Natural killer cell treated with Interleukin-12 subunit alpha and Interleukin-12 subunit beta and Interleukin-15 and Interleukin-18, amount 100 ng/mL, for 72 hours (primary cell): ENCODE results near the gene FNDC1. TPM values are rescaled to one million over a fixed set of nuclear protein-coding genes. Genes with fewer than 3 reads are reported as not detected.
A peak's percentile ranks its signal among the peaks of the same experiment; 100 is the strongest.
"Not testable (repeated sequence)": the region's sequence is repeated elsewhere in the genome, so short reads cannot be mapped to it uniquely, and the experiment has no call there.

ENCODE experiments used
- ATAC-seq, 2 donors: fragments of 150-1000 bp; cut with Tn5 transposase in 1 of 2; sonication (Bioruptor Pico), chemical (Tn5 transposase) in 1 of 2; 2 replicates each; pipeline ENCODE4 v1.10.0; 2021
- DNase-seq: peaks from one replicate; pipeline ENCODE4 v3.0.0; 2022; ENCODE audit warnings: low spot score
- H3K27ac Mint-ChIP-seq, 2 donors: 1 replicate in 1 of 2; 2 replicates in 1 of 2; pipeline ENCODE4 v1.8.0; 2022; ENCODE audit warnings: mixed read lengths in 2 of 2, mild to moderate bottlenecking in 1 of 2, moderate library complexity in 1 of 2
- H3K27me3 Mint-ChIP-seq, 2 donors: 1 replicate in 1 of 2; 2 replicates in 1 of 2; pipeline ENCODE4 v1.8.0; 2022; ENCODE audit warnings: mixed read lengths in 2 of 2
- H3K36me3 Mint-ChIP-seq: one replicate; pipeline ENCODE4 v1.8.0; 2022; ENCODE audit warnings: mixed read lengths
- H3K4me1 Mint-ChIP-seq, 2 donors: 1 replicate in 1 of 2; 2 replicates in 1 of 2; pipeline ENCODE4 v1.8.0; 2022; ENCODE audit warnings: low read depth in 2 of 2, mixed read lengths in 2 of 2, mild to moderate bottlenecking in 1 of 2
- H3K4me3 Mint-ChIP-seq: one replicate; pipeline ENCODE4 v1.8.0; 2022; ENCODE audit warnings: mixed read lengths
- H3K9me3 Mint-ChIP-seq: 2 replicates; pipeline ENCODE4 v1.8.0; 2022; ENCODE audit warnings: mixed read lengths
- total RNA-seq, 2 donors: library from RNA; stranded (reverse); gene quantifications; one replicate each; pipeline ENCODE4 v1.2.3, GENCODE V29; 2022

The FNDC1 gene
- total RNA-seq: not detected

GRCh38 chr6:159169193-159169555, at the start of gene FNDC1:
TSS of gene FNDC1 (plus strand) at chr6:159169400. CDS start at chr6:159169597, 197 bp downstream.
- Mint-ChIP-seq H3K4me1 (peaks cover 6 to 8% of the 10 kb centered on the region in 2 donors), H3K36me3 (no peaks in the 10 kb centered on the region), H3K4me3 (peak within 1 kb of the TSS; percentile 68), H3K27ac (no peak within 1 kb of the TSS), H3K27me3 (peaks cover 62 to 85% of the 10 kb centered on the region in 2 donors), H3K9me3 (no peaks in the 10 kb centered on the region)
- peak; percentile 85 to 87 for ATAC-seq
- no peak for DNase-seq

DNA sequence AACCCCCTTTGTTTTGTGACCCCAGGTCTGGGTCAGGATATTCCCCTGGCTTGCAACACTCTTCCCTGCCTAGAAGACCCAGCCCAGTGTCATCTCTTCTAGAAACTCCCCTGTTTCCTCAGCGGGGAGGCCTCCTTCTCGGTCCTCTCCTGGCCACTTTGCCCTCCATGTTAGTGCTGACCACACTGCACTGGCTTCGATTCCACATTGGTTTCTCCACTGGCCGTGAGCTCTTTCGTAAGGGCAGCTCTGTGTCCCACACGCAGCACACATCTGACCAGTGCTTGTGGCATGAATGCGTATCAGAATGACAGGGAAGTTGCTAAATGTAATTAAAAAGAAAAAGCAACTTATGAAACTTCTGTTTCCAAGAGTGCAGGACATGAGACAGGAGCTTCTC, 49.4 kb upstream of the FNDC1 start:
- Mint-ChIP-seq H3K27ac (no peak overlapping the region), H3K36me3 (no peaks in the 10 kb centered on the region), H3K4me3 (no peak overlapping the region), H3K4me1 (peaks cover 5 to 8% of the 10 kb centered on the region in 2 donors), H3K27me3 (peaks cover 0 to 3% of the 10 kb centered on the region in 2 donors), H3K9me3 (no peaks in the 10 kb centered on the region)
- DNase-seq: no peak
- no peak for ATAC-seq

DNA sequence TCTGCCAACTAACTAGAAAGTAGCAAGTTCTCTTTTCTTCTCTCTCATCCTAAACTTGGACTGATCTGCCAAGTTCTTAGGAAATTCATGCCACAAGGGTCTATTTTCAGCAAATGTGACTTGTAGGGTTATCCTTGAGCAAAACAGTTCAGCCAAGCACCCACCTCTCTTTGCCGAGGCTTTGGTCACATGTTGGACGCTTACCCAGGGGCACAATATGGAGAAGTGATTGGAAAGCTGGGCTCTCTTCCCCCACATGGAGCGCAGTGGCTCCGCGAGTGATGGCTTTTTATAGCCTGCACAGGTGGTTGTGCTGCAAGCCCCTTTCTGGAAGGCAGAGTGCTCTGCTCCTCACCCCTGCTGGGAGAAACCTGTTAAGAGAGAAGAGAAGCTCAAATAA, 47.7 kb upstream of the FNDC1 start:
- DNase-seq (peak; percentile 39), ATAC-seq (no peak)
- no peak overlapping the region for H3K4me3 Mint-ChIP-seq
- no peaks in the 10 kb centered on the region for H3K9me3 Mint-ChIP-seq
- peaks cover 3 to 7% of the 10 kb centered on the region in 2 donors for H3K4me1 Mint-ChIP-seq
- peaks cover 0 to 3% of the 10 kb centered on the region in 2 donors for H3K27me3 Mint-ChIP-seq
- no peaks in the 10 kb centered on the region for H3K36me3 Mint-ChIP-seq
- no peak overlapping the region for H3K27ac Mint-ChIP-seq

- peaks cover 0 to 3% of the 10 kb centered on the region in 2 donors for H3K27me3 Mint-ChIP-seq
- ATAC-seq: no peak
- H3K9me3 Mint-ChIP-seq: no peaks in the 10 kb centered on the region
- no peak for DNase-seq
- H3K4me1 Mint-ChIP-seq: peaks cover 3 to 7% of the 10 kb centered on the region in 2 donors
- H3K27ac Mint-ChIP-seq: no peak overlapping the region
- no peak overlapping the region for H3K4me3 Mint-ChIP-seq
- no peaks in the 10 kb centered on the region for H3K36me3 Mint-ChIP-seq
Observed at GRCh38 chr6:159122453-159122852, 46.7 kb upstream of the FNDC1 start.

GRCh38 chr6:159123831-159124230, 45.4 kb upstream of the FNDC1 start:
- not testable (repeated sequence) for H3K4me1 Mint-ChIP-seq, DNase-seq, H3K27me3 Mint-ChIP-seq, ATAC-seq, H3K27ac Mint-ChIP-seq, H3K36me3 Mint-ChIP-seq, H3K9me3 Mint-ChIP-seq, H3K4me3 Mint-ChIP-seq

DNA sequence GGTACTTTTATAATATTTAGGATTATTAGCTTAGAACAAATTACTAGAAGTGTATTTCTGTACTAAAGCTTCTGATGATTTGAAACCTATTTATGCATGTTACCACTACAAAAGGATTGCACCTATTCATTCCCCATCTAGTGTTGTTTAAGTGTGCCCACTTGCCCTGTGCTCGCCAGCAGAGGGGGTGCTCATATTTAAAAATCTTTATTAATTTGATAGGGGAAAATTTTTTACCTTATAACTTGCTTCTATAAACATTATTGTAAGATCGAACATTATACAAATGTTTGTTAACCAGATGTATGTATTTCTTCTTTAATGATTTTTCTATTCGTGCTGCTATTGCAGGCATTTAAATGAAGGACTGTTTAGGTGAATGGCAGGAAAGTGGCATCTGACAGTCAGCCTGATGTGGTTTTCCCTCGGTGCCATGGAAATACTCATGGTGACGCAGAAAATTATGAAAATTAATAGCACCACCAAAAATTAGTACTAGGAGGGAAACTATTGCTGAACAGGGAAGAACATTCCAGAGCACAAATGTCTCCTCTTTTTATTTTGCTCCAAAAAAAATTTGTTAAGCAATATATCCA, 44.1 kb upstream of the FNDC1 start:
- Mint-ChIP-seq H3K27me3 (peaks cover 0 to 3% of the 10 kb centered on the region in 2 donors), H3K36me3 (no peaks in the 10 kb centered on the region), H3K9me3 (no peaks in the 10 kb centered on the region), H3K4me3 (no peak overlapping the region), H3K27ac (no peak overlapping the region), H3K4me1 (peaks cover 2 to 3% of the 10 kb centered on the region in 2 donors)
- no peak for DNase-seq
- no peak for ATAC-seq

DNA sequence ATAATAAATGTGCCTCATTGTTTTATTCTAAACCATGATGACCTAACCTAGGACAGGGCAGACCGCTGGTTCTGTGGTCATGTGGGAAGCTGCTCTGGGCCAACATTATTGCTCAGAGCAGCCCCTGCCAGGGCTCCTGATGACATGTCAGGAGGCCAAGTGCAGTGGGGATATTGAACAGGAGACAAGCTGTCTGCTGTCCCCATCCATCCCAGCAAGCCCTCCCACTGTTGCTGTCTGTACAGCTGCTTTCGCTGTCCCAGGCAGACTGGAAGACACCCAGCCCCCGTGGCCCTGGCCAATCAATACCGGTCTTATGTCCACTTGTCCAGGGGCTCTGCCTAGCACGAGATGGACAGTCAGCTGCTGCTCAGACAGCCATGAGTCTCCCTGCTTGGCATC, 43.2 kb upstream of the FNDC1 start:
- Mint-ChIP-seq H3K27ac (no peak overlapping the region), H3K36me3 (no peaks in the 10 kb centered on the region), H3K4me1 (peaks cover 0 to 2% of the 10 kb centered on the region in 2 donors), H3K9me3 (no peaks in the 10 kb centered on the region), H3K27me3 (peaks cover 0 to 3% of the 10 kb centered on the region in 2 donors), H3K4me3 (no peak overlapping the region)
- ATAC-seq (no peak), DNase-seq (peak; percentile 22)

DNA sequence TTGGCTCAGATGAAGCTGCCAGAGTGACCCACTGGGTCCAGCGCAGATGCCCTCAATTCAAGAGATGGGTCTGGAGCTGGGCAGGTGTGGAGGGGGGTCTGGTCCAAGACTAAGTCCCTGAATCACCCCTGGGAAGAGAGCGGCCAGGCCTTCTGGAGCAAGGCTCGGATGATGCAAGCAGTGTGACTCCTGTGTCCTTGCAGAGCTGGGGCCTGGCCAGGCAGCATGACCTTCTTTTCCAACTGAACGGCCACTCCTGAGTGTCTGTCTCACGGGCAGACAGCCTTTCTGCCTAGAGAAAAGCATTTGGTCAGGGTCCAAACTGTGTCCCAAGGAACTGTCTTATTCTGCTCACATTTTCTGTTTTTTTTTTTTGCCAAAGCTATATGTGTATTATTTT, 42.6 kb upstream of the FNDC1 start:
- H3K36me3 Mint-ChIP-seq: no peaks in the 10 kb centered on the region
- H3K4me3 Mint-ChIP-seq: no peak overlapping the region
- no peak overlapping the region for H3K27ac Mint-ChIP-seq
- no peak for ATAC-seq
- H3K27me3 Mint-ChIP-seq: peaks cover 0 to 3% of the 10 kb centered on the region in 2 donors
- H3K9me3 Mint-ChIP-seq: no peaks in the 10 kb centered on the region
- peaks cover 0 to 2% of the 10 kb centered on the region in 2 donors for H3K4me1 Mint-ChIP-seq
- no peak for DNase-seq

GRCh38 chr6:159127701-159128100, 41.5 kb upstream of the FNDC1 start:
- no peak overlapping the region for H3K27ac Mint-ChIP-seq
- no peak for ATAC-seq
- no peak for DNase-seq
- no peaks in the 10 kb centered on the region for H3K36me3 Mint-ChIP-seq
- H3K4me1 Mint-ChIP-seq: peaks cover 0 to 2% of the 10 kb centered on the region in 2 donors
- H3K9me3 Mint-ChIP-seq: no peaks in the 10 kb centered on the region
- no peak overlapping the region for H3K4me3 Mint-ChIP-seq
- H3K27me3 Mint-ChIP-seq: peaks cover 0 to 3% of the 10 kb centered on the region in 2 donors

DNA sequence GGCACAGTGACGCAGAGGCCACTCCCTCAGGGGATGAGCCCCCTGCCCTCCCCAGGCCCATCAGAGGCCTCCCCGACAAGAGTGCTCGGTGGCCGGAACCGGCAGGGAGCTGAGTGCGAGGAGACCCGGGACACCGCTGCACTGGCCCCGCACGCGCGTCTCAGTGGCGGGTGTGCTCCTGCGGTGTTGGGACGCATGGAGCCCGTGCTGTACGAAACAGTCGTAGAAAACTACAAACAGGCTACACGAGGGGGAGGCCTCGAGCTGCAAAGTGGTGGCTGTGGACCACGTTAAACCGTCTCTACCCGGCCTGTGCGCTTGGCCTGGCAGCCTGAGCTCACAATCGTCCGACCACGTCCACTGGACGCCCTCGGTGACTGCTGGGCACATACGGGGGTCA, 40.2 kb upstream of the FNDC1 start:
- no peaks in the 10 kb centered on the region for H3K36me3 Mint-ChIP-seq
- H3K9me3 Mint-ChIP-seq: no peaks in the 10 kb centered on the region
- no peak overlapping the region for H3K27ac Mint-ChIP-seq
- peaks cover 4 to 10% of the 10 kb centered on the region in 2 donors for H3K4me1 Mint-ChIP-seq
- H3K27me3 Mint-ChIP-seq: no peaks in the 10 kb centered on the region
- no peak overlapping the region for H3K4me3 Mint-ChIP-seq
- DNase-seq (no peak), ATAC-seq (peak in 1 of 2 donors; percentile 25)

DNA sequence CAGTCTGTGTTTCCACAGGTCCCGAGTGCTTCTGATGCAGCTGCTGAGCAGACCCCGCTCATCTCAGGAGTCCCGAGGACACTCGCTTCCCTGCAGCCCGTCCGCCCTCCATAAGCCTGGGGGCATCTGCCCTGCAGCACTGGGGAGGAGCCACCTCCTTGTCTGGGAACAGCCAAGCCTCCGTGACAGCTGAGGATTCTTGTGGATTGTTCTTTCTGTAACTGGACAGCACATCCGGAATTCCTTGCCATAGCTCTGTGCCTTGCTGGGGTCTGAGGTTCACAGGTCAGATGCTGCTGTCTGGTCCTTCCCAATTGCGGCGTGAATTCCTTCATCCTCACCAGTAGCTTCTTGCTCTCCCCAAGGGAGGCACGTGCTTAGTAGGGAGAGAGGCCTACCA, 38.4 kb upstream of the FNDC1 start:
- ATAC-seq: peak in 1 of 2 donors; percentile 34
- H3K9me3 Mint-ChIP-seq: no peaks in the 10 kb centered on the region
- H3K36me3 Mint-ChIP-seq: no peaks in the 10 kb centered on the region
- H3K4me1 Mint-ChIP-seq: peaks cover 9 to 16% of the 10 kb centered on the region in 2 donors
- H3K27ac Mint-ChIP-seq: no peak overlapping the region
- no peak overlapping the region for H3K4me3 Mint-ChIP-seq
- no peak for DNase-seq
- no peaks in the 10 kb centered on the region for H3K27me3 Mint-ChIP-seq

- H3K36me3 Mint-ChIP-seq: no peaks in the 10 kb centered on the region
Observed at GRCh38 chr6:159131709-159132108, 37.5 kb upstream of the FNDC1 start.

DNA sequence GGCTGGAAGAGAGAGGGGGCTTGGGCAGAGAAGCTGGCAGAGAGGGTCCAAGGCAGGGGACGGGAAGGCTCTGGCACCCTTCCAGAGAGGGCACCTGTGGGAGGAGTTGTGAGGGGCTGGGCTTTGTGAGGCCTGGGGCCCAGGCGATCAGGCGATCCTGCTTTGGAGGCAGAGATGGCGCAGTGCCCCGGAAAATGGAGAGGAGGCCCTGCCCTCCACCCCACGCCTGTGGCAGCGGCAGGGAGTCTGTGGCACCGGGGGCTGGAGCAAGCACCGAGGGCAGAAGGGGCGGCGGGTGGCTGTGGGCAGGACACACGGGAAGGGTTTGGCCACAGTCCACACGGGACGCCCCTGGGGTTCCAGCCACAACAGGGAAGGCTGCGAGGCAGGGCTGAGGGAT, 36.5 kb upstream of the FNDC1 start:
- H3K27me3 Mint-ChIP-seq: no peaks in the 10 kb centered on the region
- DNase-seq (no peak), ATAC-seq (no peak)
- no peaks in the 10 kb centered on the region for H3K36me3 Mint-ChIP-seq
- H3K4me1 Mint-ChIP-seq: peaks cover 9 to 16% of the 10 kb centered on the region in 2 donors
- no peaks in the 10 kb centered on the region for H3K9me3 Mint-ChIP-seq
- no peak overlapping the region for H3K4me3 Mint-ChIP-seq
- H3K27ac Mint-ChIP-seq: no peak overlapping the region

More at GRCh38 chr6:159131709-159132108, 37.5 kb upstream of the FNDC1 start:
- Mint-ChIP-seq H3K4me3 (no peak overlapping the region), H3K27me3 (no peaks in the 10 kb centered on the region), H3K27ac (no peak overlapping the region), H3K9me3 (no peaks in the 10 kb centered on the region), H3K4me1 (peaks cover 9 to 16% of the 10 kb centered on the region in 2 donors)
- ATAC-seq (no peak), DNase-seq (no peak)

GRCh38 chr6:159134701-159135364, 34.4 kb upstream of the FNDC1 start:
- DNase-seq: peak; percentile 72

More at GRCh38 chr6:159134701-159135364, 34.4 kb upstream of the FNDC1 start:
- Mint-ChIP-seq H3K4me3 (no peak overlapping the region), H3K36me3 (no peaks in the 10 kb centered on the region), H3K9me3 (no peaks in the 10 kb centered on the region), H3K27me3 (peaks cover 6 to 8% of the 10 kb centered on the region in 2 donors), H3K4me1 (peaks cover 9 to 16% of the 10 kb centered on the region in 2 donors), H3K27ac (no peak overlapping the region)
- peak; percentile 76 to 84 for ATAC-seq
